Gastroesophageal sphincter (tissue), 3 donors: ENCODE results near the gene RUNX3.

Experiments used
- POLR2A ChIP-seq, 2 donors: fragments of 450-650 bp; IDR thresholded peaks; one replicate each; pipeline ENCODE4 v1.6.1; 2017; ENCODE audit warnings: antibody characterized with exemption in 2 of 2, mild to moderate bottlenecking in 2 of 2, moderate library complexity in 1 of 2
- POLR2AphosphoS5 ChIP-seq: sonication (generic); formaldehyde crosslinking; IDR thresholded peaks from one replicate; pipeline ENCODE4 v1.6.1; 2017; ENCODE audit warnings: antibody characterized with exemption
- TF ChIP-seq, protein P1 (sequence below), 4 experiments: fragments of 200-600 bp in 2 of 4; fragments of 450-650 bp in 2 of 4; sonication (generic) in 1 of 4; IDR thresholded peaks; one replicate each; pipeline ENCODE4 v1.5.1; 2017 to 2019; ENCODE audit warnings: antibody characterized with exemption in 4 of 4, mild to moderate bottlenecking in 2 of 4, moderate library complexity in 2 of 4

DNA sequence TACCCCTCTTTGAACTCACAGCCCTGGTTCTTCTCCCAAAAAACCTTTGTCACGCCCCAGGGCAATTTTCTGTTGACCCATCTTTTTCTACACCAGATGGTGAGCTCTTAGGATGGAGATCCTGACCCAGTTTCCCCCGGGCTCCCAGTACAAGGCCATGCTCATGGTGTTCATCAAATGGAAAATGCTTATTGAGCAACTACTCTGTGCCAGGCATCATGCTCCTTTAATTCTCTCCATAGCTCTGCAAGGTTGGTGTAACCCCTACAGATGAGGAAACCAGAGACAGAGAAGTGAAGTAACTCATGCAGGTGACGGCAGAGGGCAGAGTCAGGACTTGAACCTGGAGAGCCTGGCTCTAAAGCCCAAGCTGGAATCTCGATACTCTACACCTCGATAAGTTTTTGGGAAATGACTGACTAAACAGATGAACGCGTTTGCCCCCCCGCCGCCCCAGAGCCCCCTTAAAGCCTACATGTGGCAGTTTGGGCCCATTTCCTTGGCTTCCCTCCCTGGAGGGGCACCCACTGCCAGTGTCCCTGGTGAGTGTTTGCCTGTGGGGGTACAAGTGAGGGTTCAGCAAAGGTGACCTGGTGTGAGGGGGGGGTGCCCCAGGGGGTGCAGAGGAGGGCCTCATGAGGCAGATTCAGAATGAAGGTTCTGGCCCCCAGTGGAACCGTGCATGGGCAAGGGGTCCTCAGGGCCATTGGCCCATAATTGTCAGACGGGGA, 30.2 kb upstream of the RUNX3 start:
- TF ChIP-seq, protein P1, sequence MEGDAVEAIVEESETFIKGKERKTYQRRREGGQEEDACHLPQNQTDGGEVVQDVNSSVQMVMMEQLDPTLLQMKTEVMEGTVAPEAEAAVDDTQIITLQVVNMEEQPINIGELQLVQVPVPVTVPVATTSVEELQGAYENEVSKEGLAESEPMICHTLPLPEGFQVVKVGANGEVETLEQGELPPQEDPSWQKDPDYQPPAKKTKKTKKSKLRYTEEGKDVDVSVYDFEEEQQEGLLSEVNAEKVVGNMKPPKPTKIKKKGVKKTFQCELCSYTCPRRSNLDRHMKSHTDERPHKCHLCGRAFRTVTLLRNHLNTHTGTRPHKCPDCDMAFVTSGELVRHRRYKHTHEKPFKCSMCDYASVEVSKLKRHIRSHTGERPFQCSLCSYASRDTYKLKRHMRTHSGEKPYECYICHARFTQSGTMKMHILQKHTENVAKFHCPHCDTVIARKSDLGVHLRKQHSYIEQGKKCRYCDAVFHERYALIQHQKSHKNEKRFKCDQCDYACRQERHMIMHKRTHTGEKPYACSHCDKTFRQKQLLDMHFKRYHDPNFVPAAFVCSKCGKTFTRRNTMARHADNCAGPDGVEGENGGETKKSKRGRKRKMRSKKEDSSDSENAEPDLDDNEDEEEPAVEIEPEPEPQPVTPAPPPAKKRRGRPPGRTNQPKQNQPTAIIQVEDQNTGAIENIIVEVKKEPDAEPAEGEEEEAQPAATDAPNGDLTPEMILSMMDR (IDR thresholded peaks at IDR 0.05): no peak
- TF ChIP-seq POLR2A (IDR thresholded peaks at IDR 0.05) (no peak), POLR2AphosphoS5 (no peak)
